Left lung (tissue), 10 donors: Measurements from ENCODE around the gene CSF1. TPM values are rescaled to one million over a fixed set of nuclear protein-coding genes. Genes with fewer than 3 reads are reported as not detected.
"Not testable (repeated sequence)": the region's sequence is repeated elsewhere in the genome, so short reads cannot be mapped to it uniquely, and the experiment has no call there.

ENCODE experiments used
- ATAC-seq: fragments of 200-7000 bp; cut with Tn5 transposase; one replicate; pipeline ENCODE4 v1.9.1; 2020; ENCODE audit warnings: moderate library complexity
- DNase-seq, 4 donors: peaks; one replicate each; pipeline ENCODE4 v3.0.0-alpha.2; 2013 to 2020
- H3K27ac ChIP-seq, 2 donors: fragments of 200-600 bp; sonication (generic) in 1 of 2; one replicate each; pipeline versions ENCODE4 v1.5.0 to v1.8.0; 2020 to 2021
- H3K27me3 ChIP-seq, 2 donors: fragments of 200-600 bp; sonication (generic) in 1 of 2; one replicate each; pipeline versions ENCODE4 v1.5.0 to v1.8.0; 2020 to 2021
- H3K36me3 ChIP-seq, 2 donors: fragments of 200-600 bp; sonication (generic) in 1 of 2; one replicate each; pipeline versions ENCODE4 v1.5.0 to v1.8.0; 2020 to 2021
- H3K4me1 ChIP-seq, 2 donors: fragments of 200-600 bp; one replicate each; pipeline ENCODE4 v1.8.0; 2021
- H3K4me3 ChIP-seq, 2 donors: fragments of 200-600 bp; sonication (generic) in 1 of 2; one replicate each; pipeline versions ENCODE4 v1.5.0 to v1.8.0; 2020 to 2021; ENCODE audit warnings: mild to moderate bottlenecking in 1 of 2
- H3K9me3 ChIP-seq, 2 donors: fragments of 200-600 bp; sonication (generic) in 1 of 2; one replicate each; pipeline versions ENCODE4 v1.5.0 to v1.8.0; 2020 to 2021
- intact Hi-C, 2 donors: fragments of 100-400 bp; cut with DNase I; formaldehyde crosslinking; loops; one replicate each; pipeline versions ENCODE4 v1.11.2 to v1.14.2; 2022
- polyA plus RNA-seq, 6 donors: library from polyadenylated mRNA; unstranded; fragments of 120-200 nt; gene quantifications; one replicate each; pipeline ENCODE4 v1.2.1, GENCODE V29; 2013; ENCODE audit not compliant: insufficient read length in 6 of 6
- total RNA-seq, 2 donors: library from RNA; stranded (reverse); fragmentation: NEBNext Ultra II Directional; extraction: Animal tissue kit (Norgen Biotek cat#: 25700); gene quantifications; one replicate each; pipeline ENCODE4 v1.2.1, GENCODE V29; 2021
- TF ChIP-seq, protein P1 (sequence below), 2 donors: fragments of 200-600 bp; sonication (generic) in 1 of 2; IDR thresholded peaks; one replicate each; pipeline versions ENCODE4 v1.5.0 to v1.8.0; 2021; ENCODE audit warnings: antibody characterized with exemption in 2 of 2
- donor health status: DM: no; HTN: yes; CAD: no.
- donor health status: DM: no; HTN: no; CAD: no.

Gene CSF1
- total and polyA plus RNA-seq, 8 donors = 6.9 to 68.0 (median 10.0) TPM

DNA sequence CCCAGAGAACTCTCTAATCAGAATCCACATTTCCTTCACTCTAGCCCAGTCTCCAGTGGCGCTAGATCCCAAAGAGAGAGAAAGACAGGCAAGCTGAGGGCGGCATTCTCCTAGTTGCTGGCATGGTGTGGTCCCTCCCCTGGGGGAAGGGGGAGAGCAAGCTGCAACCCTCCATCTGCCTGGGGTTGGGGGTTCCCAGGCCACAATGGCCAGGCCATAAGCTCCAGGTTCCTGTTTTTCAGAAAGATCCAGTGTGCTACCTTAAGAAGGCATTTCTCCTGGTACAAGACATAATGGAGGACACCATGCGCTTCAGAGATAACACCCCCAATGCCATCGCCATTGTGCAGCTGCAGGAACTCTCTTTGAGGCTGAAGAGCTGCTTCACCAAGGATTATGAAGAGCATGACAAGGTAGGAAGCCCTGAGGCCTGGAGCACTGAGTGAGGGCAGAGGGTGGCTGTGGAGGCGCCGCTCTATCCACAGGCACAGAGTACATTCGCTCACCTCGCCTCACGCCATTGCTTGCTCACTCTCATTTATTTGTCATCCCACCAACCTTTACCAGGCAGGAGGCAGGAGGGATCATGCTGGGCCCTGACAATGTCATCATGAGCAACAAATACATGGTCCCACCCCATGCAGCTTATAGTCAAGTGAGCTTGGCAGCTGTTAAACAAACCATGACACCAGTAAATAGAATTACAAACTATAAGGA lies 6.6 kb downstream of the CSF1 start:
- Histone ChIP-seq H3K4me3 (no peak overlapping the region), H3K27ac (peak overlapping the region in 1 of 2 donors; percentile 4), H3K9me3 (no peaks in the 10 kb centered on the region), H3K36me3 (peaks cover 0 to 75% of the 10 kb centered on the region in 2 donors), H3K4me1 (peaks cover 10 to 36% of the 10 kb centered on the region in 2 donors), H3K27me3 (peaks cover 0 to 5% of the 10 kb centered on the region in 2 donors)
- DNase-seq (peak in 1 of 4 donors; percentile 4), ATAC-seq (no peak)
- TF ChIP-seq, protein P1, sequence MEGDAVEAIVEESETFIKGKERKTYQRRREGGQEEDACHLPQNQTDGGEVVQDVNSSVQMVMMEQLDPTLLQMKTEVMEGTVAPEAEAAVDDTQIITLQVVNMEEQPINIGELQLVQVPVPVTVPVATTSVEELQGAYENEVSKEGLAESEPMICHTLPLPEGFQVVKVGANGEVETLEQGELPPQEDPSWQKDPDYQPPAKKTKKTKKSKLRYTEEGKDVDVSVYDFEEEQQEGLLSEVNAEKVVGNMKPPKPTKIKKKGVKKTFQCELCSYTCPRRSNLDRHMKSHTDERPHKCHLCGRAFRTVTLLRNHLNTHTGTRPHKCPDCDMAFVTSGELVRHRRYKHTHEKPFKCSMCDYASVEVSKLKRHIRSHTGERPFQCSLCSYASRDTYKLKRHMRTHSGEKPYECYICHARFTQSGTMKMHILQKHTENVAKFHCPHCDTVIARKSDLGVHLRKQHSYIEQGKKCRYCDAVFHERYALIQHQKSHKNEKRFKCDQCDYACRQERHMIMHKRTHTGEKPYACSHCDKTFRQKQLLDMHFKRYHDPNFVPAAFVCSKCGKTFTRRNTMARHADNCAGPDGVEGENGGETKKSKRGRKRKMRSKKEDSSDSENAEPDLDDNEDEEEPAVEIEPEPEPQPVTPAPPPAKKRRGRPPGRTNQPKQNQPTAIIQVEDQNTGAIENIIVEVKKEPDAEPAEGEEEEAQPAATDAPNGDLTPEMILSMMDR (IDR thresholded peaks at IDR 0.05) = no peak
- intact Hi-C loops = loop anchor here in 1 of 2 donors (10.0 kb wide), 1 partner anchor 122 kb away; no protein-coding TSS in a partner anchor

GRCh38 chr1:109917768-109918606 lies 7.3 kb downstream of the CSF1 start:
- intact Hi-C loops = loop anchor here in 1 of 2 donors (10.0 kb wide), 1 partner anchor 123 kb away; no protein-coding TSS in a partner anchor
- TF ChIP-seq, protein P1 (IDR thresholded peaks at IDR 0.05) = no peak
- peak in 1 of 4 donors; percentile 7 for DNase-seq
- peaks cover 0 to 83% of the 10 kb centered on the region in 2 donors for H3K36me3 ChIP-seq
- no peak overlapping the region for H3K4me3 ChIP-seq
- ATAC-seq = no peak
- no peaks in the 10 kb centered on the region for H3K27me3 ChIP-seq
- H3K4me1 ChIP-seq = peaks cover 2 to 29% of the 10 kb centered on the region in 2 donors
- no peaks in the 10 kb centered on the region for H3K9me3 ChIP-seq
- H3K27ac ChIP-seq = peak overlapping the region in 1 of 2 donors; percentile 4

DNA sequence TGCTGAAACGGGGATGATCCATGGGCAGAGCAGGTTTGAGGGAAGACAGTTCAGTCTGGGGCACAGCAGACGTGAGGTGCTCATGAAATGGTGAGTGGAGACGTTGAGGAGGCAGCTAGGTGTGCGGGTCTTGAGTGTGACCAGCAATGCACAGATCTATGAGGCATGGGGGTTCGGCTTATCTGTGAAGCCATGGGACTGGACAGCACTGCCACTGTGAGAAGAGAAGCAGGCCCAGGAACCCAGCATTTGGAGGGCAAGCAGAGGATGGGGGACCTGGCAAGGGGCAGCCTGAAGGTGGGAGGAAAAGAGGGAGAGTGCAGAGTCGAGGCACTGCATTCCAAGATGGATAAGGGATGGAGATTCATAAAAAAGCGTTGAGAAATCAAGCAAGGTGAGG lies 8.0 kb downstream of the CSF1 start:
- TF ChIP-seq, protein P1 (IDR thresholded peaks at IDR 0.05) = no peak
- intact Hi-C loops = loop anchor here in 1 of 2 donors (10.0 kb wide), 1 partner anchor 124 kb away; no protein-coding TSS in a partner anchor
- no peak for ATAC-seq
- no peaks in the 10 kb centered on the region for H3K27me3 ChIP-seq
- no peak overlapping the region for H3K27ac ChIP-seq
- peaks cover 2 to 22% of the 10 kb centered on the region in 2 donors for H3K4me1 ChIP-seq
- DNase-seq = peak in 1 of 4 donors; percentile 22
- no peaks in the 10 kb centered on the region for H3K9me3 ChIP-seq
- peaks cover 0 to 90% of the 10 kb centered on the region in 2 donors for H3K36me3 ChIP-seq
- H3K4me3 ChIP-seq = no peak overlapping the region

DNA sequence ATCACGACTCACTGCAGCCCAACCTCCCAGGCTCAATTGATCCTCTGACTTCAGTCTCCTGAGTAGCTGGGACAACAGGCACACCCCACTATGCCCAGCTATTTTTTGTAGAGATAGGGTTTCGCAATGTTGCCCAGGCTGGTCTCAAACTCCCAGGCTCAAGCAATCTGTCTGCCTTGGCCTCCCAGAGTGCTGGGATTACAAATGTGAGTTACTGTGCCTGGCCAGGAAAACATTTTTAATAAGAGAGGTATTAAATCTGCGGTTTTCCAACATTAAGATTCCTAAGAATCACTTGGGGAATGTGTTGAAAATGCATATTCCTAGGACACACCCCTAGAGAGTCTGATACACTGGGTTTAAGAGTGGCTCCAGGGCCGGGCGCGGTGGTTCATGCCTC lies 8.7 kb downstream of the CSF1 start:
- ATAC-seq (no peak), DNase-seq (peak in 1 of 4 donors; percentile 23)
- H3K9me3 ChIP-seq = no peaks in the 10 kb centered on the region
- no peak overlapping the region for H3K27ac ChIP-seq
- no peak overlapping the region for H3K4me3 ChIP-seq
- peaks cover 0 to 92% of the 10 kb centered on the region in 2 donors for H3K36me3 ChIP-seq
- TF ChIP-seq, protein P1 (IDR thresholded peaks at IDR 0.05) = no peak
- H3K4me1 ChIP-seq = peaks cover 0 to 16% of the 10 kb centered on the region in 2 donors
- no peaks in the 10 kb centered on the region for H3K27me3 ChIP-seq
- intact Hi-C loops = loop anchor here in 1 of 2 donors (10.0 kb wide), 1 partner anchor 125 kb away; no protein-coding TSS in a partner anchor

GRCh38 chr1:109920391-109920790 lies 9.7 kb downstream of the CSF1 start:
- H3K4me3 ChIP-seq, H3K27ac ChIP-seq, ATAC-seq, H3K4me1 ChIP-seq, DNase-seq, intact Hi-C loops, H3K9me3 ChIP-seq, H3K27me3 ChIP-seq: not testable (repeated sequence)
- peaks cover 0 to 97% of the 10 kb centered on the region in 2 donors for H3K36me3 ChIP-seq
